Measurements from ENCODE around the gene CD274. TPM values are rescaled to one million over a fixed set of nuclear protein-coding genes. Genes with fewer than 3 reads are reported as not detected.

Gene CD274
- total and polyA plus RNA-seq, 7 donors: 0.69 to 4.6 (median 2.5) TPM

DNA sequence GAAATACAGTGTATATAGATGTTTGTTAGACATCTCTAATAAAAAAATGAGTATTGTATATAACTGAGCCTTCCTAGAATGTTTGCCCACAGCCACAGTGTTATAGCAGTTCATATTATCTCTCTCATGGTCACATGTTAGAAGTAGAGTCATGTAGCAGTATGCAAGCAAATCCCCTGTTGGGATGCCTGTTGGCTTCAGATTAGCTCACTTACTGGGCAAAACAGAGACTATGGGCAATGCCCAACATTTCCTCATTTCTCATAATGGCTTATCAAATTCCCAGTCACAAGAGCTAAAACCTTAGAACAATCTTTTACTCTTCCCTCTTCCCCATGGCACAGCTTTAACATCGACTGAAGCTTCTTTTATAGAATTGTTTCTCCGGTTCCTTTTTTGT is 33.0 kb downstream of the CD274 start:
- no peaks in the 10 kb centered on the region for H3K9me3 ChIP-seq
- TF ChIP-seq, protein P1, sequence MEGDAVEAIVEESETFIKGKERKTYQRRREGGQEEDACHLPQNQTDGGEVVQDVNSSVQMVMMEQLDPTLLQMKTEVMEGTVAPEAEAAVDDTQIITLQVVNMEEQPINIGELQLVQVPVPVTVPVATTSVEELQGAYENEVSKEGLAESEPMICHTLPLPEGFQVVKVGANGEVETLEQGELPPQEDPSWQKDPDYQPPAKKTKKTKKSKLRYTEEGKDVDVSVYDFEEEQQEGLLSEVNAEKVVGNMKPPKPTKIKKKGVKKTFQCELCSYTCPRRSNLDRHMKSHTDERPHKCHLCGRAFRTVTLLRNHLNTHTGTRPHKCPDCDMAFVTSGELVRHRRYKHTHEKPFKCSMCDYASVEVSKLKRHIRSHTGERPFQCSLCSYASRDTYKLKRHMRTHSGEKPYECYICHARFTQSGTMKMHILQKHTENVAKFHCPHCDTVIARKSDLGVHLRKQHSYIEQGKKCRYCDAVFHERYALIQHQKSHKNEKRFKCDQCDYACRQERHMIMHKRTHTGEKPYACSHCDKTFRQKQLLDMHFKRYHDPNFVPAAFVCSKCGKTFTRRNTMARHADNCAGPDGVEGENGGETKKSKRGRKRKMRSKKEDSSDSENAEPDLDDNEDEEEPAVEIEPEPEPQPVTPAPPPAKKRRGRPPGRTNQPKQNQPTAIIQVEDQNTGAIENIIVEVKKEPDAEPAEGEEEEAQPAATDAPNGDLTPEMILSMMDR (IDR thresholded peaks at IDR 0.05): no peak
- H3K36me3 ChIP-seq (ENCODE audit: insufficient read depth in 1 of 2, low read depth in 1 of 2): no peaks in the 10 kb centered on the region
- 71 to 94% (median 75%) methylated on average over 2 of the region's 2 CpGs for WGBS, 3 donors
- H3K4me3 ChIP-seq: no peak overlapping the region
- no peak for ATAC-seq
- no peak overlapping the region for H3K27ac ChIP-seq
- no peak for DNase-seq
- intact Hi-C loops (cut with DNase I): no loop called here
- H3K27me3 ChIP-seq (ENCODE audit: insufficient read depth in 3 of 3, low read length in 2 of 3): no peaks in the 10 kb centered on the region
- no peaks in the 10 kb centered on the region for H3K4me1 ChIP-seq

DNA sequence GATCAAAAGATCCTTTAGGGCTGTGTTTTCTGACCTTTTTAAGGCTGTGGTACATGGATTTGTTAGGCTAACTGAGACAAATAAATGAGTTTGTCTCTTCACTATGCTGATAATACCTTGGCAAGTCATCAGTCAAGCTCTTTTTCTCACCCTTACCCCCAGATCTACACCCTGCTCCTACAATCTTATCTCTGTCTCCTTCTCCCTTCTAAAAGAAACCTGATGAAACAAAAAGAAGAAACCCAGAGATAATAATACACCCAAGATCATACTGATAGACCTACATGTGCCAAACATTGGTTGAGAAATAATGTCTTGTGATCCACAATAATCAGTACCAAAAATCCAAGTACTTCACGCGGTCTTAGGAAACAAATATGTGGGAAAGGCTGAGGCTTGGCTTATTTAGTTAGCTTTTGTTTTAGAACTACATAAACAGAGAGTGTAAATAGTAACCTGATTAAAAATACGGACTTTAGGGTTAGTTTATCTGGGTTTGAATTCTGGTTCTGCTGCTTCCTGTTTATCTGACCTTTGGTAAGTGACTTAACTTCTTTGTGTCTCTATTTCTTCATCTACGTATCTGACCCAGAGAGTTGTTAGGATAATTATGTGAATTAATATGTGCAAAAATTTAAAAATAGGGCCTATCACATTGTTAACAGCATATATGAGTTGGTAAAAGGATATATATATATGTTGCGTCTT is 35.2 kb downstream of the CD274 start:
- intact Hi-C loops (cut with DNase I): no loop called here
- no peak overlapping the region for H3K4me3 ChIP-seq
- H3K27me3 ChIP-seq (ENCODE audit: insufficient read depth in 3 of 3, low read length in 2 of 3): no peaks in the 10 kb centered on the region
- H3K9me3 ChIP-seq: no peaks in the 10 kb centered on the region
- ATAC-seq: no peak
- WGBS, 3 donors: 92 to 97% (median 95%) methylated on average over 5 of the region's 5 CpGs
- H3K4me1 ChIP-seq: no peaks in the 10 kb centered on the region
- no peaks in the 10 kb centered on the region for H3K36me3 ChIP-seq (ENCODE audit: insufficient read depth in 1 of 2, low read depth in 1 of 2)
- TF ChIP-seq, protein P1 (IDR thresholded peaks at IDR 0.05): no peak
- no peak for DNase-seq
- no peak overlapping the region for H3K27ac ChIP-seq

DNA sequence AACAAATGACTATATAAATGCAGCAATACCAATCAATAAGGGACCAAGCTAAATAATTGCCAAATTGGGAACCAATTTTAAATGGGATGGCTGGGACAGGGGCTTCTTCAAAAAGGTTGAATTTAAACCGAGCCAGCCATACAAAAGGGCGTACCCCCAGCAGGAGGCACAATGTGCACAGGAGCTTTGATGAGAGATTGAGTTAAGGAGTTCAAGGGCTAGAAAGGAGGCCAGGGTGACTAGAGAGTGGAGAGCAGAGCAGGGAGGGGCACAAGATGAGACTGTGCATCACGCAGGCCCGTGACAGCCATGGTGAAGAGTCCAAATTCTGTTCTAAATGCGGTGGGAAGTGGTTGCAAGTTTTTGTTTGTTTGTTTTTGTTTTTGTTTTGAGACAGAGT is 36.6 kb downstream of the CD274 start:
- Histone ChIP-seq H3K36me3 (ENCODE audit: insufficient read depth in 1 of 2, low read depth in 1 of 2) (no peaks in the 10 kb centered on the region), H3K4me1 (no peaks in the 10 kb centered on the region), H3K4me3 (no peak overlapping the region), H3K27ac (no peak overlapping the region), H3K27me3 (ENCODE audit: insufficient read depth in 3 of 3, low read length in 2 of 3) (no peaks in the 10 kb centered on the region), H3K9me3 (no peaks in the 10 kb centered on the region)
- no peak for ATAC-seq
- WGBS, 3 donors: 85 to 96% (median 92%) methylated on average over 5 of the region's 5 CpGs
- DNase-seq: no peak
- TF ChIP-seq, protein P1 (IDR thresholded peaks at IDR 0.05): no peak
- intact Hi-C loops (cut with DNase I): no loop called here

DNA sequence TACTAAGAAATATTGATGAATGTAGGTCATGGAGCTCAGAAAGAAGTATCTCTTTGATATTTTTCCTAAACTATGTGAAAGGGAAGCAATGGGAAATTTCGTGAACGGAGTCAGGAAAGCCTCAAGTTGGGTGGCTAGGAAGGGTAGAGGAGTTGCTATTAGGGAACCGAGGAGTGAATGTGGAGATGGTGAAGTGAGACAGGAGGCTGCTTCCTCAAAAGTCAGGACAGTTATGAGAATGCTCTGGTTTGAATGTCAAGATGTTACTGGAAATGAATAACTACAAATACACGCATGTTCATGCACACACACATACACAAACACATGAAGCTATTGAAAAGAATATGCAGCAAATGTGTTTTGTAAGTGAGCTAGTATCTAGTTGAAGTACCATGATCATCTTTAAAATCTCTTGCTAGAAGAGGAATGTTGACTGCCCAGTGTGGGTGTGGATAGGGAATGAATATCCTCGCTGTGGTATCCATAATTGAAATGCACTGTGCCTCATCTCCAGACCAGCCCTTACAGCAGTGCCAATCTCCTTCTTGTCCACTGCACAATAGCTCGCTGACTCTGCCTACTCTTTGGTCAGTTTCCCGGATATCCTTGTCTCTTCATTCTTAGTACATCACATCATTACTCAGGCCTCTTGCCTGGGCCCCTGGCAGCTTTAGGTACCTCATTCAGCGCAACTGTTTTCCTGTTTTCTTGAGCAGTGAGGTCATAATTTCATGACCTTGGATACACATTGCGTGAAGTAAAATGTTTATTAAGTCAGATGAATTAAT is 38.1 kb downstream of the CD274 start:
- Histone ChIP-seq H3K27me3 (ENCODE audit: insufficient read depth in 3 of 3, low read length in 2 of 3) (no peaks in the 10 kb centered on the region), H3K4me3 (no peak overlapping the region), H3K4me1 (no peaks in the 10 kb centered on the region), H3K9me3 (no peaks in the 10 kb centered on the region), H3K27ac (no peak overlapping the region), H3K36me3 (ENCODE audit: insufficient read depth in 1 of 2, low read depth in 1 of 2) (no peaks in the 10 kb centered on the region)
- 80 to 86% (median 86%) methylated on average over 9 of the region's 9 CpGs for WGBS, 3 donors
- intact Hi-C loops (cut with DNase I): no loop called here
- DNase-seq (no peak), ATAC-seq (no peak)
- TF ChIP-seq, protein P1 (IDR thresholded peaks at IDR 0.05): no peak

Data from psoas muscle (tissue), 8 donors.